ENCODE results near the gene NRXN2. TPM values are rescaled to one million over a fixed set of nuclear protein-coding genes. Genes with fewer than 3 reads are reported as not detected.

The NRXN2 gene
- total and polyA plus RNA-seq, 10 of the 15 experiments (the other 5 are each of a cell fraction or from before 2014, with no cell fraction given), result 0.03 to 1.4 (median 0.23) TPM

- RAD21 ChIA-PET (ENCODE audit: unreplicated experiment), result interaction anchor here (1.3 to 2.0 kb wide), 3 partner anchors 18 to 54 kb away, joined by 3 to 10 read pairs (median 5); no protein-coding TSS in a partner anchor
- no peaks in the 10 kb centered on the region for H4K20me1 ChIP-seq (ENCODE audit: control insufficient read depth, insufficient read depth)
- no peak for ATAC-seq
- H3K4me3 ChIP-seq, result no peak overlapping the region
- no TSS peak for BruUV-seq (replicated peaks)
- no peaks in the 10 kb centered on the region for H3K9me3 ChIP-seq (replicated peaks; ENCODE audit: control insufficient read depth, insufficient read depth, low read length)
- SMC1A ChIA-PET (ENCODE audit: uncharacterized antibody, unreplicated experiment), result interaction anchor here (1.1 to 1.7 kb wide), 3 partner anchors 21 to 205 kb away, joined by 4 to 7 read pairs (median 4); no protein-coding TSS in a partner anchor
- no peak overlapping the region for H3K9ac ChIP-seq (ENCODE audit: control insufficient read depth, insufficient read depth, low read length)
- peaks cover 9% of the 10 kb centered on the region for H3K4me1 ChIP-seq (ENCODE audit: control insufficient read depth, insufficient read depth, low read length)
- 59% methylated on average over 4 of the region's 4 CpGs for WGBS (ENCODE audit: insufficient coverage, insufficient replicate concordance, low lambda C conversion rate, missing lambda C conversion rate)
- TF ChIP-seq CEBPZ (IDR thresholded peaks at IDR 0.05; ENCODE audit: low read depth, low read length), result no peak
- no peak for TF ChIP-seq DPF2 (IDR thresholded peaks at IDR 0.05)
- TF ChIP-seq BCLAF1 (IDR thresholded peaks at IDR 0.05), result no peak
- no peak for TF ChIP-seq MYC (IDR thresholded peaks at IDR 0.05; ENCODE audit: insufficient read depth, insufficient read length, insufficient replicate concordance, low read length, severe bottlenecking)
- no peak for TF ChIP-seq BCL11A (IDR thresholded peaks at IDR 0.05; ENCODE audit: low read depth, low read length)
- TF ChIP-seq IRF3 (IDR thresholded peaks at IDR 0.05), result no peak
- TF ChIP-seq RELA (IDR thresholded peaks at IDR 0.05; ENCODE audit: borderline replicate concordance, partially characterized antibody), result no peak
- TF ChIP-seq ZBTB33 (IDR thresholded peaks at IDR 0.05), result no peak
- TF ChIP-seq TCF12 (IDR thresholded peaks at IDR 0.05; ENCODE audit: low read depth, low read length), result no peak
- in situ Hi-C loops (cut with MboI), result no loop called here
- intact Hi-C loops (cut with micrococcal nuclease; ENCODE audit: unreplicated experiment), result loop anchor here (5.0 kb wide), 1 partner anchor 162 kb away; no protein-coding TSS in a partner anchor
- H3K36me3 ChIP-seq (ENCODE audit: control insufficient read depth in 2 of 2, insufficient read depth in 2 of 2, low read length in 1 of 2), result no peaks in the 10 kb centered on the region
- no peaks in the 10 kb centered on the region for H3K27me3 ChIP-seq (replicated peaks in 1 of 2; ENCODE audit: control insufficient read depth in 2 of 2, insufficient read depth in 2 of 2, low read length in 1 of 2)
- no peak overlapping the region; the same call in 1 of the 2 replicates for H2AFZ ChIP-seq (ENCODE audit: control insufficient read depth, low read depth, low read length)
- no peak overlapping the region for H3K27ac ChIP-seq (ENCODE audit: control insufficient read depth, insufficient read depth)
- no peak overlapping the region for H3K4me2 ChIP-seq (ENCODE audit: control insufficient read depth, insufficient read depth)
- CTCF ChIA-PET, result interaction anchor here (0.6 to 8.7 kb wide), 8 partner anchors 19 to 297 kb away, joined by 3 to 128 read pairs (median 4); no protein-coding TSS in a partner anchor
- FAIRE-seq, result no peak
- no peaks in the 10 kb centered on the region for H3K79me2 ChIP-seq (ENCODE audit: control insufficient read depth, insufficient read depth, low read length)
- no peak for DNase-seq (ENCODE audit: low read depth, low spot score)
- POLR2A ChIA-PET, result no interaction called here
These were observed 68.6 kb downstream of the NRXN2 start for GRCh38 chr11:64654439-64654838.
